HepG2 (cell line): ENCODE measurements around the gene TANC1. TPM values are rescaled to one million over a fixed set of nuclear protein-coding genes. Genes with fewer than 3 reads are reported as not detected.

Source experiments
- ATAC-seq: fragments of 200-7000 bp; cut with Tn5 transposase; 3 replicates; pipeline ENCODE4 v1.9.1; 2020; ENCODE audit warnings: mild to moderate bottlenecking, moderate library complexity
- BruUV-seq: library from RNA; stranded (reverse); fragments of 400-500 nt; replicated peaks from 2 replicates; lab custom pipeline; 2021; lab: Mats Ljungman, UMichigan
- CTCF ChIA-PET: fragments of 300-600 bp; formaldehyde crosslinking; extraction: SDS; loops from one replicate; lab custom pipeline; 2021; ENCODE audit warnings: low total read pairs, inconsistent platforms, low intra/inter-chr PET ratio; lab: Yijun Ruan, JAX
- POLR2A ChIA-PET: fragments of 350-600 bp; sonication (Branson Sonifier 250); formaldehyde crosslinking; loops from one replicate; lab custom pipeline; 2020; ENCODE audit warnings: antibody characterized with exemption, inconsistent platforms; lab: Yijun Ruan, JAX
- DNase-seq: peaks from one replicate; pipeline ENCODE4 v3.0.0-alpha.2; 2015; ENCODE audit warnings: low spot score
- FAIRE-seq: peaks from 3 replicates; lab custom pipeline; 2011; peaks lifted over from hg19 to GRCh38; lab: Jason Lieb, UNC
- H2AFZ ChIP-seq: one replicate; pipeline ENCODE4 v1.6.1; 2011; ENCODE audit warnings: low read length, inconsistent platforms
- H3K27ac ChIP-seq: fragments of 300-600 bp; 3 replicates; pipeline ENCODE4 v1.8.0; 2011; ENCODE audit warnings: mixed run types, mild to moderate bottlenecking, mixed read lengths, low read length, inconsistent platforms; ENCODE audit not compliant: insufficient read depth; ENCODE audit errors: extremely low read length
- H3K27me3 ChIP-seq, 2 experiments: fragments of 200-600 bp in 1 of 2; 2 replicates in 1 of 2; 3 replicates in 1 of 2; pipeline versions ENCODE4 v1.6.0 to v1.8.0; 2011; ENCODE audit warnings: low read length in 2 of 2, mild to moderate bottlenecking in 2 of 2, moderate library complexity in 2 of 2, inconsistent platforms in 1 of 2; ENCODE audit not compliant: insufficient read depth in 2 of 2, control insufficient read depth in 1 of 2
- H3K36me3 ChIP-seq, 2 experiments: fragments of 200-600 bp in 1 of 2; replicated peaks in 1 of 2; 2 replicates in 1 of 2; 3 replicates in 1 of 2; pipeline versions ENCODE4 v1.5.1 to v1.8.0; 2011; ENCODE audit warnings: low read length in 2 of 2, inconsistent platforms in 1 of 2; ENCODE audit not compliant: insufficient read depth in 2 of 2, control insufficient read depth in 1 of 2
- H3K4me1 ChIP-seq: 2 replicates; pipeline ENCODE4 v1.5.1; 2012; ENCODE audit warnings: low read length, inconsistent platforms; ENCODE audit not compliant: insufficient read depth
- H3K4me2 ChIP-seq: 2 replicates; pipeline ENCODE4 v1.6.0; 2011; ENCODE audit warnings: low read depth, low read length, inconsistent platforms
- H3K4me3 ChIP-seq, 3 experiments: fragments of 200-600 bp in 1 of 3; sonication (generic), shearing (Covaris generic) in 1 of 3; replicated peaks in 1 of 3; 2 replicates each; pipeline ENCODE4 v1.5.1; 2011 to 2016; ENCODE audit warnings: low read length in 3 of 3, inconsistent platforms in 2 of 3, low read depth in 2 of 3, mild to moderate bottlenecking in 2 of 3, control low read depth in 1 of 3, mixed read lengths in 1 of 3; ENCODE audit not compliant: insufficient read depth in 1 of 3
- H3K79me2 ChIP-seq: one replicate; pipeline ENCODE4 v1.6.1; 2011; ENCODE audit warnings: low read length, inconsistent platforms; ENCODE audit not compliant: insufficient read depth
- H3K9ac ChIP-seq: 2 replicates; pipeline ENCODE4 v1.6.0; 2011; ENCODE audit warnings: mild to moderate bottlenecking, low read depth, low read length, inconsistent platforms; ENCODE audit not compliant: insufficient read depth
- H3K9me3 ChIP-seq: 2 replicates; pipeline ENCODE4 v1.5.1; 2012; ENCODE audit warnings: mild to moderate bottlenecking, low read length
- H4K20me1 ChIP-seq: 2 replicates; pipeline ENCODE4 v1.6.0; 2011; ENCODE audit warnings: inconsistent platforms, mild to moderate bottlenecking, low read length, moderate library complexity; ENCODE audit not compliant: insufficient read depth
- CEBPB ChIP-seq: IDR thresholded peaks from 2 replicates; pipeline ENCODE4 v1.6.1; 2011; ENCODE audit warnings: low read depth, low read length, improper control_type of control experiment, borderline replicate concordance
- CEBPG ChIP-seq: IDR thresholded peaks from 2 replicates; pipeline ENCODE4 v1.6.1; 2016
- CENPX ChIP-seq: sonication (generic); formaldehyde crosslinking; IDR thresholded peaks from 2 replicates; pipeline ENCODE4 v1.9.0; 2021; ENCODE audit warnings: mild to moderate bottlenecking, missing genetic modification reagents, moderate library complexity
- HOXD1 ChIP-seq: sonication (generic); formaldehyde crosslinking; IDR thresholded peaks from 2 replicates; pipeline ENCODE4 v1.5.0; 2020; ENCODE audit warnings: missing genetic modification reagents
- KLF13 ChIP-seq: sonication (generic); formaldehyde crosslinking; IDR thresholded peaks from 2 replicates; pipeline ENCODE4 v1.4.0; 2020; ENCODE audit warnings: mild to moderate bottlenecking, missing genetic modification reagents
- ZNF12 ChIP-seq: sonication (generic); formaldehyde crosslinking; IDR thresholded peaks from 2 replicates; pipeline ENCODE4 v1.5.0; 2020; ENCODE audit warnings: missing genetic modification reagents
- WGBS: methylation state at CpG from one replicate; pipeline ENCODE4 v1.1.6; 2017; ENCODE audit warnings: low lambda C conversion rate; 5-methylcytosine and 5-hydroxymethylcytosine counted together
- in situ Hi-C: cut with HindIII; loops from 2 replicates; pipeline ENCODE4 v1.10.0; 2017; ENCODE audit warnings: low pct_unique_long_range_greater_than_20kb; ENCODE audit not compliant: extremely low pct_ligation_motif_present
- intact Hi-C: fragments of 100-400 bp; cut with micrococcal nuclease; formaldehyde crosslinking; loops from one replicate; pipeline ENCODE4 v1.10.0; 2022; ENCODE audit not compliant: unreplicated experiment
- polyA plus RNA-seq, 8 experiments: library from polyadenylated mRNA; depleted of rRNA in 3 of 8; stranded (reverse) in 7 of 8; unstranded in 1 of 8; fragments of >200 nt; fragmentation: Illumina TruSeq in 4 of 8; extraction: Trizol in 4 of 8; gene quantifications; 2 replicates each; pipeline versions ENCODE4 v1.2.1 to v1.2.3, GENCODE V29; 2011 to 2016; ENCODE audit warnings: low read depth in 4 of 8, missing spikeins in 1 of 8, mixed read lengths in 1 of 8; ENCODE audit not compliant: insufficient read depth in 1 of 8
- total RNA-seq, 5 experiments: library from RNA; depleted of rRNA; stranded (reverse); fragments of >200 nt; fragmentation: Illumina TruSeq; extraction: Trizol; gene quantifications; 2 replicates each; pipeline ENCODE4 v1.2.3, GENCODE V29; 2016; ENCODE audit warnings: low read depth in 1 of 5

Gene TANC1
- total and polyA plus RNA-seq, 2 of the 13 experiments (the other 11 are each of a cell fraction or from before 2014, with no cell fraction given) = 2.3 to 5.6 TPM

DNA sequence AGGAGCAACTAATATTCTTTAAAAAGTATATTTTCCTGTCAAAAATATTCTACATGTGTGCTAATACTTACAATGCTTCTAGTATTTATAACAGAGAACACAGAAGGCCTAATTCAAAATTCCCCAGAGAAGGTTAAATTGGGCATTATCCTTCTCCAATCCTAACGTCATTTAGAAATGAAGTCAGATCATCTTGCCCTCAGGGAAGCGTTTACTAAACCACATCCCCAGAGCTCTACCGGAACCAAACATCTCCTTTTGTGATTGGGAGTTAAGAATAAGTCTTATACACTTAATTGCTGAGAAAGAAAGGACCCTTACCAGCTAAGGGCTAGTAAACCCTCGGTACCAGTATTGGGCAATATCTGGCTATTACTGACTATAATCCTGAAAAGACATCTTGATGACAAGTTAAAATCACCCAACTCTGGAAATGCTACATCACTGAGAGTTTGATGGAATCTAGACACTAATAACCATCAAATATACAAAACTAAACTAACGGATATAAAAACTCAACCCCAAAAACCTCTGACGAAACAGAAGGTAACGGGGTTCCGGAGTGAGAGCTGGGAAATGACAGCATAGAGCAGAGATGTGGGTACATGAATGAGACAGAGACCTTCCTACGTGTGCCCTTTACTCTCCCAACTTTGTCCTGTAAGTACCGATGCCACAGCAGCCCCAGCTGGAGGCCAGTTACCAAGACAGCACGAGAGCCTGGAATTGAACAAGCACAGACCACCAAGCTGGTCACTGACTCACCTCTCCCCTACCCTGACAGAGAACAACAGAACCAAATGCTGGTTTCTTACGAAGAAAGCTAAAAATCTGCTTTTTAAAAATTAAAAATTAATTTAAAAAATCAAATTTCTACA is 283.1 kb downstream of the TANC1 start:
- H3K4me3 ChIP-seq = no peak overlapping the region
- H3K4me1 ChIP-seq = no peaks in the 10 kb centered on the region
- no TSS peak for BruUV-seq
- no peak overlapping the region for H2AFZ ChIP-seq
- H3K36me3 ChIP-seq = peaks cover 3 to 7% of the 10 kb centered on the region in 2 experiments; a peak in 3 of 5 replicates
- in situ Hi-C loops = no loop called here
- ATAC-seq (no peak), FAIRE-seq (no peak), DNase-seq (no peak)
- intact Hi-C loops = no loop called here
- CTCF ChIA-PET = no interaction called here
- no peaks in the 10 kb centered on the region for H3K79me2 ChIP-seq
- WGBS = 97% methylated on average over 12 of the region's 12 CpGs
- POLR2A ChIA-PET = no interaction called here
- no peak overlapping the region for H3K27ac ChIP-seq
- TF ChIP-seq CENPX (CRISPR knock-in tag) = no peak
- TF ChIP-seq KLF13 (CRISPR knock-in tag) = no peak
- TF ChIP-seq HOXD1 (CRISPR knock-in tag) = no peak
- TF ChIP-seq CEBPB = 0 out of 2 replicates have a peak, but pooled peaks have one; percentile 27
- H3K4me2 ChIP-seq = no peak overlapping the region
- H3K9me3 ChIP-seq = no peaks in the 10 kb centered on the region
- H3K9ac ChIP-seq = no peak overlapping the region
- no peaks in the 10 kb centered on the region for H3K27me3 ChIP-seq
- no peaks in the 10 kb centered on the region for H4K20me1 ChIP-seq

DNA sequence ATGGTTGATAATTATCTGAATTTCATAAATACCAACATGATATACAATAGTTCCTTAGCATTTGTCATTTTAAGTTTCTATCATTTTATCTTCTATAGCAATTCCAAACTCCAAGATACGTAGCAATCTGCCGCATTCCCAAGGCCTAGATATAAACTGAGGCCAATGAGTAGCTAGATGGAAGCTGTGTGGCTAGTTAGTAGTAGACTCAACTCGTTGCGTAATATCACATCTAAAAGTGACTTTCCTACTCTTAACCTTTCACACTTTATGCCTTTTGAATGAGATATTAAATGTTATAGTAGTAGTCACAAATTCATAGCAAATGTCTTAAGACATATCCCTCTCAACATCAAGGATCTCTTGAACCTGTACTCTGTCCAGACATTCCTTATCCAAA is 284.5 kb downstream of the TANC1 start:
- Histone ChIP-seq H2AFZ (no peak overlapping the region), H3K9me3 (no peaks in the 10 kb centered on the region), H3K9ac (no peak overlapping the region), H3K4me3 (no peak overlapping the region), H3K36me3 (peaks cover 6 to 17% of the 10 kb centered on the region in 2 experiments; a peak in 3 of 5 replicates), H4K20me1 (no peaks in the 10 kb centered on the region), H3K27ac (no peak overlapping the region), H3K4me1 (no peaks in the 10 kb centered on the region), H3K27me3 (no peaks in the 10 kb centered on the region), H3K4me2 (no peak overlapping the region), H3K79me2 (no peaks in the 10 kb centered on the region)
- no TSS peak for BruUV-seq
- in situ Hi-C loops (no loop called here), intact Hi-C loops (no loop called here)
- no peak for ATAC-seq
- POLR2A ChIA-PET = interaction anchor here (0.9 kb wide), 1 partner anchor 129 kb away, joined by 3 read pairs; no protein-coding TSS in a partner anchor
- WGBS = 95% methylated on average over 4 of the region's 4 CpGs
- CTCF ChIA-PET = no interaction called here
- no peak for DNase-seq
- FAIRE-seq = no peak
- TF ChIP-seq CEBPG (CRISPR knock-in tag) = peak; percentile 65
- peak; percentile 86 for TF ChIP-seq CEBPB
- no peak for TF ChIP-seq ZNF12 (CRISPR knock-in tag)
